Transverse colon (tissue), 4 donors: ENCODE data around the gene SIK3. TPM values are rescaled to one million over a fixed set of nuclear protein-coding genes. Genes with fewer than 3 reads are reported as not detected.

Experiments
- DNase-seq: peaks from one replicate; pipeline ENCODE4 v3.0.0-alpha.2; 2019
- H3K27ac ChIP-seq, 4 donors: fragments of 200-600 bp; sonication (generic); 2 replicates each; pipeline ENCODE4 v1.5.1; 2016 to 2018; ENCODE audit warnings: inconsistent platforms in 4 of 4
- H3K27me3 ChIP-seq: fragments of 200-600 bp; sonication (generic); 2 replicates; pipeline ENCODE4 v1.5.1; 2017; ENCODE audit warnings: inconsistent platforms
- H3K36me3 ChIP-seq, 4 donors: fragments of 200-600 bp; sonication (generic); 2 replicates each; pipeline ENCODE4 v1.5.1; 2017 to 2019; ENCODE audit warnings: inconsistent platforms in 4 of 4
- H3K4me1 ChIP-seq, 4 donors: fragments of 200-600 bp; sonication (generic); 2 replicates each; pipeline ENCODE4 v1.5.1; 2017 to 2020; ENCODE audit warnings: inconsistent platforms in 4 of 4
- H3K4me3 ChIP-seq, 4 donors: fragments of 200-600 bp; sonication (generic); 1 replicate in 1 of 4; 2 replicates in 3 of 4; pipeline versions ENCODE4 v1.5.1 to v1.6.1; 2017 to 2019; ENCODE audit warnings: inconsistent platforms in 4 of 4
- H3K9me3 ChIP-seq, 2 donors: fragments of 200-600 bp; sonication (generic); 2 replicates each; pipeline ENCODE4 v1.5.1; 2017 to 2019; ENCODE audit warnings: inconsistent platforms in 2 of 2
- EP300 ChIP-seq: sonication (generic); formaldehyde crosslinking; IDR thresholded peaks from one replicate; pipeline ENCODE4 v1.6.1; 2017; ENCODE audit warnings: antibody characterized with exemption, low read depth
- POLR2A ChIP-seq: fragments of 450-650 bp; IDR thresholded peaks from one replicate; pipeline ENCODE4 v1.6.1; 2016; ENCODE audit warnings: antibody characterized with exemption, mild to moderate bottlenecking, moderate library complexity
- POLR2AphosphoS5 ChIP-seq, 3 donors: sonication (generic); formaldehyde crosslinking; IDR thresholded peaks; one replicate each; pipeline ENCODE4 v1.6.1; 2016; ENCODE audit warnings: antibody characterized with exemption in 3 of 3
- WGBS, 2 donors: methylation state at CpG; one replicate each; pipeline ENCODE4 v1.1.5; 2018; ENCODE audit warnings: low coverage in 1 of 2; 5-methylcytosine and 5-hydroxymethylcytosine counted together
- in situ Hi-C, 4 donors: fragments of 200-750 bp; cut with MboI; loops; one replicate each; pipeline versions ENCODE4 v1.15.0 to v1.15.1; 2017; ENCODE audit warnings: low sequenced_read_pairs in 3 of 4, low pct_ligation_motif_present in 1 of 4, low pct_unique_long_range_greater_than_20kb in 1 of 4
- intact Hi-C: fragments of 100-400 bp; cut with DNase I; formaldehyde crosslinking; loops from one replicate; pipeline ENCODE4 v1.15.1; 2023; ENCODE audit warnings: low total_unique reads
- small RNA-seq, 4 donors: library from RNA; depleted of rRNA; stranded (forward); fragments of <200 nt; gene quantifications; one replicate each; pipeline ENCODE3, GENCODE V24; 2016
- total RNA-seq, 4 donors: library from RNA; depleted of rRNA; stranded (reverse); fragments of >200 nt; gene quantifications; one replicate each; pipeline ENCODE4 v1.1.0, GENCODE V29; 2016
- TF ChIP-seq, protein P1 (sequence below), 5 experiments: fragments of 200-600 bp in 3 of 5; fragments of 450-650 bp in 2 of 5; sonication (generic) in 3 of 5; IDR thresholded peaks; 1 replicate in 2 of 5; 2 replicates in 3 of 5; pipeline ENCODE4 v1.5.1; 2016 to 2017; ENCODE audit warnings: antibody characterized with exemption in 5 of 5, inconsistent platforms in 3 of 5, mild to moderate bottlenecking in 2 of 5, moderate library complexity in 1 of 5

SIK3 gene
- total RNA-seq, 4 donors from 2014 or later = 35.6 to 68.6 (median 38.9) TPM

GRCh38 chr11:116796548-116796947 lies 301.7 kb downstream of the SIK3 start:
- no peak overlapping the region for H3K4me3 ChIP-seq
- peaks cover 0 to 2% (median 1%) of the 10 kb centered on the region in 4 donors for H3K4me1 ChIP-seq
- WGBS, 2 donors = 80 to 88% methylated on average over 1 of the region's 1 CpG
- no peak overlapping the region for H3K27ac ChIP-seq
- no peak for TF ChIP-seq EP300
- TF ChIP-seq POLR2A = no peak
- in situ Hi-C loops = loop anchor here (10.0 to 25.0 kb wide), 2 partner anchors 308 to 316 kb away; no protein-coding TSS in a partner anchor
- no peaks in the 10 kb centered on the region for H3K9me3 ChIP-seq
- no peaks in the 10 kb centered on the region for H3K36me3 ChIP-seq
- no peak for DNase-seq
- H3K27me3 ChIP-seq = no peaks in the 10 kb centered on the region
- intact Hi-C loops = no loop called here

DNA sequence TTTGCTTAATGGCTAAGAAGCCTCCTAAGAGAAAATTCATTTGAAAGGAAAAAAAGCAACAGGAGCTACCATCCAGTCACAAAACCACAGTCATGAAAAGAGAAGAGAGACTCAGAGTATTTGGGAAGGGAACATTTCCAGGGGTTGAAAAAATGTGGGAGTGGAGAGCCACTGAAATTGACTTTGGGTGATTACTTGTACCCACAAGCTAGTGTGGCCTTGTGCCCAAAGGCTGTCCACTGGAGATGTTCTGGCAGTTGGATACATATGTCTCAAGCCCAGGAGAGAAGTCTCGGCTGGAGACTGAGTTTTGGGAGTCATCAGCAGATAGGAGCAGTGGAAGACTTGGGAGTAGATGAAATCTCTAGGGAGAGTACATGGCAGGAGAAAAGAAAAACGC lies 303.4 kb downstream of the SIK3 start:
- Histone ChIP-seq H3K4me3 (no peak overlapping the region), H3K9me3 (no peaks in the 10 kb centered on the region), H3K4me1 (peaks cover 0 to 8% (median 8%) of the 10 kb centered on the region in 4 donors), H3K27ac (no peak overlapping the region), H3K27me3 (no peaks in the 10 kb centered on the region), H3K36me3 (no peaks in the 10 kb centered on the region)
- in situ Hi-C loops = loop anchor here (10.0 to 25.0 kb wide), 2 partner anchors 310 to 317 kb away; no protein-coding TSS in a partner anchor
- TF ChIP-seq EP300 = no peak
- TF ChIP-seq, protein P1, sequence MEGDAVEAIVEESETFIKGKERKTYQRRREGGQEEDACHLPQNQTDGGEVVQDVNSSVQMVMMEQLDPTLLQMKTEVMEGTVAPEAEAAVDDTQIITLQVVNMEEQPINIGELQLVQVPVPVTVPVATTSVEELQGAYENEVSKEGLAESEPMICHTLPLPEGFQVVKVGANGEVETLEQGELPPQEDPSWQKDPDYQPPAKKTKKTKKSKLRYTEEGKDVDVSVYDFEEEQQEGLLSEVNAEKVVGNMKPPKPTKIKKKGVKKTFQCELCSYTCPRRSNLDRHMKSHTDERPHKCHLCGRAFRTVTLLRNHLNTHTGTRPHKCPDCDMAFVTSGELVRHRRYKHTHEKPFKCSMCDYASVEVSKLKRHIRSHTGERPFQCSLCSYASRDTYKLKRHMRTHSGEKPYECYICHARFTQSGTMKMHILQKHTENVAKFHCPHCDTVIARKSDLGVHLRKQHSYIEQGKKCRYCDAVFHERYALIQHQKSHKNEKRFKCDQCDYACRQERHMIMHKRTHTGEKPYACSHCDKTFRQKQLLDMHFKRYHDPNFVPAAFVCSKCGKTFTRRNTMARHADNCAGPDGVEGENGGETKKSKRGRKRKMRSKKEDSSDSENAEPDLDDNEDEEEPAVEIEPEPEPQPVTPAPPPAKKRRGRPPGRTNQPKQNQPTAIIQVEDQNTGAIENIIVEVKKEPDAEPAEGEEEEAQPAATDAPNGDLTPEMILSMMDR (IDR thresholded peaks at IDR 0.05) = no peak
- no peak for TF ChIP-seq POLR2A
- no peak for TF ChIP-seq POLR2AphosphoS5 (IDR thresholded peaks at IDR 0.05)
- WGBS, 2 donors = 79 to 92% methylated on average over 2 of the region's 2 CpGs
- intact Hi-C loops = loop anchor here (5.0 kb wide), 1 partner anchor 37 kb away; no protein-coding TSS in a partner anchor
- DNase-seq = no peak

- H3K4me1 ChIP-seq = peaks cover 0 to 10% (median 9%) of the 10 kb centered on the region in 4 donors
- no peaks in the 10 kb centered on the region for H3K9me3 ChIP-seq
- no peak overlapping the region for H3K27ac ChIP-seq
- TF ChIP-seq POLR2AphosphoS5 (IDR thresholded peaks at IDR 0.05) (no peak), EP300 (no peak), POLR2A (no peak)
- TF ChIP-seq, protein P1 (IDR thresholded peaks at IDR 0.05) = no peak
- H3K27me3 ChIP-seq = no peaks in the 10 kb centered on the region
- intact Hi-C loops = loop anchor here (5.0 kb wide), 1 partner anchor 39 kb away; no protein-coding TSS in a partner anchor
- H3K36me3 ChIP-seq = no peaks in the 10 kb centered on the region
- DNase-seq = no peak
- 95 to 100% methylated on average over 1 of the region's 1 CpG for WGBS, 2 donors
- in situ Hi-C loops = loop anchor here (10.0 to 25.0 kb wide), 2 partner anchors 311 to 319 kb away; no protein-coding TSS in a partner anchor
- H3K4me3 ChIP-seq = no peak overlapping the region
Measured at GRCh38 chr11:116793772-116794097, 304.5 kb downstream of the SIK3 start.

Small RNAs within 50 kb of the gene (small RNA-seq; reads per million reads assigned to genes)
- gene AP000936.3 (0 reads per million in 4 donors), gene RNY4P6 (2.8 to 4.7 (median 3.5) reads per million in 4 donors)

Other genes starting within 250 kb of the SIK3 start
- 10 to 100 TPM; 18.1 to 90.8 (median 78.3) TPM for gene PAFAH1B2, start 45.9 kb upstream of the SIK3 start, total RNA-seq
- gene SIDT2, start 80.3 kb upstream of the SIK3 start, total RNA-seq = 10 to 100 TPM; 68.1 to 95.0 (median 78.2) TPM
- 1,000 to 10,000 TPM in 3 of 4 donors, 100 to 1,000 TPM in 1; 899 to 4,235 (median 1,393) TPM for gene TAGLN, start 100.9 kb upstream of the SIK3 start, total RNA-seq
- 100 to 1,000 TPM; 182 to 432 (median 204) TPM for gene PCSK7, start 133.6 kb upstream of the SIK3 start, total RNA-seq
- 100 to 1,000 TPM in 1 of 4 donors, 10 to 100 TPM in 3; 11.1 to 139 (median 14.5) TPM for gene RNF214, start 134.2 kb upstream of the SIK3 start, total RNA-seq
- gene BACE1-AS, start 192.9 kb upstream of the SIK3 start, total RNA-seq = 10 to 100 TPM in 1 of 4 donors, 1 to 10 TPM in 3; 5.1 to 10.1 (median 6.7) TPM
- gene BACE1, start 217.8 kb upstream of the SIK3 start, total RNA-seq = 1 to 10 TPM; 6.0 to 6.7 (median 6.5) TPM
- gene CEP164, start 229.4 kb upstream of the SIK3 start, total RNA-seq = 10 to 100 TPM in 3 of 4 donors, 1 to 10 TPM in 1; 10.0 to 20.2 (median 15.4) TPM